GM19025 (cell line): ENCODE data around the gene SLC28A1.
"Not testable (repeated sequence)": the region's sequence is repeated elsewhere in the genome, so short reads cannot be mapped to it uniquely, and the experiment has no call there.

Experiments
- ATAC-seq: cut with Tn5 transposase; IDR thresholded peaks from one replicate; pipeline ENCODE4 v1.9.1; 2021; ENCODE audit warnings: mild to moderate bottlenecking, low read depth, moderate library complexity; ENCODE audit not compliant: unreplicated experiment

SLC28A1 gene

GRCh38 chr15:84883916-84884781 is at the start of gene SLC28A1:
SLC28A1 (plus strand) TSS chr15:84884662; CDS start chr15:84887761, 3,099 bp downstream.
- no peak for ATAC-seq

- no peak for ATAC-seq
Measured at GRCh38 chr15:84834969-84835368, 49.5 kb upstream of the SLC28A1 start.

- no peak for ATAC-seq
Measured at GRCh38 chr15:84835661-84836337, 48.7 kb upstream of the SLC28A1 start.

- ATAC-seq = no peak
Measured at GRCh38 chr15:84836844-84837243, 47.6 kb upstream of the SLC28A1 start.

- no peak for ATAC-seq
Measured at GRCh38 chr15:84839714-84840113, 44.7 kb upstream of the SLC28A1 start.

- ATAC-seq = no peak
Measured at GRCh38 chr15:84840255-84840654, 44.2 kb upstream of the SLC28A1 start.

GRCh38 chr15:84840741-84841429 is 43.6 kb upstream of the SLC28A1 start:
- ATAC-seq = no peak

GRCh38 chr15:84842781-84843180 is 41.7 kb upstream of the SLC28A1 start:
- ATAC-seq = no peak

- ATAC-seq = no peak
Measured at GRCh38 chr15:84844964-84845363, 39.5 kb upstream of the SLC28A1 start.

GRCh38 chr15:84845631-84846030 is 38.8 kb upstream of the SLC28A1 start:
- ATAC-seq = not testable (repeated sequence)

- ATAC-seq = no peak
Measured at GRCh38 chr15:84846269-84846668, 38.2 kb upstream of the SLC28A1 start.

- ATAC-seq = no peak
Measured at GRCh38 chr15:84847382-84847781, 37.1 kb upstream of the SLC28A1 start.

- no peak for ATAC-seq
Measured at GRCh38 chr15:84852212-84852611, 32.2 kb upstream of the SLC28A1 start.

- ATAC-seq = no peak
Measured at GRCh38 chr15:84855136-84855535, 29.3 kb upstream of the SLC28A1 start.

- ATAC-seq = no peak
Measured at GRCh38 chr15:84855765-84856164, 28.7 kb upstream of the SLC28A1 start.

- no peak for ATAC-seq
Measured at GRCh38 chr15:84856731-84857417, 27.6 kb upstream of the SLC28A1 start.

GRCh38 chr15:84857418-84858004 is 27.0 kb upstream of the SLC28A1 start:
- no peak for ATAC-seq

- no peak for ATAC-seq
Measured at GRCh38 chr15:84858231-84858630, 26.2 kb upstream of the SLC28A1 start.

GRCh38 chr15:84859144-84859543 is 25.3 kb upstream of the SLC28A1 start:
- no peak for ATAC-seq

GRCh38 chr15:84859651-84860050 is 24.8 kb upstream of the SLC28A1 start:
- no peak for ATAC-seq
